Measurements from ENCODE around the gene MYOZ2.

The MYOZ2 gene

DNA sequence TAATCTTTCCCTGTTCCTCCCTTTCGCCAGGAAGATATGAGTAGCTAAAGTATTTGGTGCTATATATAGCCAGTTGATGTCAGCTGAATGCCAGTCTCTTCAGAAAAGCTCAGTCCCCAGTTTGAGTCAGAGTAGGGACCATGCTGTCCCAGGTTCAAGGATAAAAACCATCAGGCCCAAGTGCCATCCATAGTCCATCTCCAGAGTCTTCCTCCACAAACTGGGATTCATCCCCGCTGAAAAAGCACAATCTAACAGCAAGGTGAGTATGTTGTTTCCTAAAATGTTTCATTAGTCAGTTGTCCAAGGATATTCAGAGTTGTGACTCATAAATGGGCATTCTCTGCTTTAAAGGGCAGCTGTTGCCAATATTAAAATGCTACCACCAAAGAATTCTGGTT lies at the start of gene MYOZ2:
Gene MYOZ2 (plus strand): TSS at position 112 of the 401 bp plus-strand sequence. CDS start 694 bp downstream, outside the sequence.
- no peak for DNase-seq (ENCODE audit: low read depth in 3 of 3)

DNA sequence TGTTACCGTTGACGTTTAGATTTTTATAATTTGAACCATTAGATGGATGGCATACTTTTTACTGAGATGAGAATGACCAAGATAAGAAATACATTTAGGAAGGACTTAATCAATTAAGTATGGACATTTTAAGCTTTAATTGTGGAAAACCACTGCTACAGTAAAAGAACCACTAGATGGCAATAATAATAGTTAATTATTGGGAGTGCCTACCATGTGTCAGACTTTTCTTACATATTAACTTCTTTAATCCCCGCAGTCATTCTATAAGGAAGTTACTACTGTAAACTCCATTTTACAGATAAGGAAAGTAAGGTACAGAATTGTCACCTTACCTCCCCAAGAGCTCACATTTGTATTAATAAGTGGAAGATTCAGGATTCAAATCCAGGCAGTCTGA lies 48.5 kb upstream of the MYOZ2 start:
- DNase-seq (ENCODE audit: low read depth in 3 of 3), result no peak

DNA sequence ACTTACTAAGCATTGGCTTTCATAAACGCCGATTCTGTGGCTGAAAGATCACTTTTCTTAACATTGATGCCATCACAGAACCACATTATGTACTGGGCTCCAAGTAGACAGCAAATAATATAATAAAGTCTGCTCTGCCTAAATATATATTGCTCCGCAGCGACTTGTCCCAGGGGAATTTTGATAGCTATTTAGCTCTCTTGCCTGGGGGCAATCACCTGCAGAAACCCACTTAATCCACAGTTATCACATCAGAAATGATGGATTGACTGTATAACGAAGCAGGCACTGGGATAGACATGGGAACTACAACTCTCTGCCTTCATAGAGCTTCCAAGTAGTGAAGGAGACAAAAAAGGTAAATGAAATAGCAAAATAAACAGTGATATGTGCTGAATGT lies 48.0 kb upstream of the MYOZ2 start:
- no peak for DNase-seq (ENCODE audit: low read depth in 3 of 3)

DNA sequence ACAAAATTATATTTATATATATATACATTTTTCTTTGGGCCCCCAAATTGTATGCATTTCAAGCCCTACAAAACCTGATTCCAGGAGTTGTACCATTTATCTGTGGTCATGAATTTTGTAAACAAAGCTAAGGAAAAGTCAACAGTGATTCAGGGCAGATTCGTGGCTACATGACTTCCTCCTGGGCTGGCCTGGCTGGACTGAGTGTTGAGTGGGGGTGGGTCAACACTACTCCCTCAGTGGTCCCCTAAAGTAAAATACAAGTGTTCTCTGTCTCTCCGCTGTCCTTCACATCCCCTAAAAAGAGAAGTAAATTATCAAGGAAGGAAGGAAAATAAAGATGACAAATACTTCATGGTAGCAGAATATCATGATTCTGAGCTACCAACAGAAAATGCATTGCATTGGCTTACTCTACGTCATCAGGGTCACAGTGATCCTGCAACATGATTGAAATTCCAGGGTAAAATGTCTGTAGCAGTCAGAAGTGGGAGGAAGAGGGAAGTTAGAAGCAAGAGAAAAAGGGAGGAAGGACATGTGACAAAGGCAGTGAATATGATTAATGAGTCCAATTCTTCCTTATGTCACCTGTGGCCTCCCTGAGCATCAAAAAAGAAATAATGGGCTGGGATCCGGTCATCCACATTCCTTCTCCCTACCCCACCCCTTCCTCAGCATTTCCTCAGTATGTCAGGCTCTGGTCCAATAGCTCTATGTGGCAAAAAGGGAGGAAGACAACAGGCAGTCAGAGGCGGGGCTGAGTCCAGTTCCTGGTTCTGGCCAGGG lies 42.4 kb upstream of the MYOZ2 start:
- DNase-seq (ENCODE audit: low read depth in 3 of 3), result no peak

DNA sequence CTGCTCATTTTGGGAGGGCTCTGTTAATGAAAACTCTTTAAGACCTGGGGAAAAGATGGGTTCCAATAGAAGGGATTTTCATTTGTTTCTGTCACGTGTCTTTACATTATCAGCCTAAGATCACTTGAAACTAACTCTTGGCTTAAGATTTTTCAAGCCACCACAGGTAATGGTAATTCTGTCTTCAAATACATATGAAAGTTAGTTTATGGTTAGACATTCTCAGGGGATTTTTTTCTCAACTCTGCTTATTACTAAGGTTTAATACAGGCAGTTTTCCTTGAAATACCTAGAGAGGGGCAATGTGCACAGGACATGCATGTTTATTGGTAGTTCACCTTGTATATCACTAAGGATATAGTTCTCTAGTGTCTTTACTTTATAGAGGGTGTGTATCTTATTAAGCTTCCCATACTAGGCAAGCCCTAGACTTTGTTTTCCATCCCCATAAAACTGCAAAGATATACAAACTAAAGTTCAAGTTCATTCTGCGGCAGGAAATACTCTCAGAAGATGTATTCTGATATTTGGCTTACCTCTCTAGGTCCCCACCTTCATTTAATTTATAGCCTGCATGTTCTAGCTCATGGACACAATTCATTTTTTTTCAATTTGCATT lies 38.2 kb upstream of the MYOZ2 start:
- DNase-seq (ENCODE audit: low read depth in 3 of 3), result no peak

DNA sequence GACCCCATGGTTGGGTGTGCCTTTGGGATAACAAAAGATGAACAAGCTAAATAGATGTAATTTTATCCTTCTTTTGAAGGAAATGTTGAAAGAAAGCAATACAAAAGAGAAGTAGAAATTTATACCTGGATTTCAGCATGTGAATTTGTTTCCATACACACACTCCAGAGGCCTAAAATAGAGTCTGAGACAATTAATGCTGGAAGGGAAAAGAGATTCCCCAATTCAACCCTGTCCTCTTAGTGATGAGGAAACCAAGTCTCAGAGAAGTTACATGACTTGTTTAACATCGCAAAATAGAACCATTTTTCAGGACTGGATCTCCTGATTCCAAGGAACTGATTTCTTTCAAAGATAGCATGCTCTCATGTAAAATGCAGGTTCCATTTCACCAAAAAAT lies 37.3 kb upstream of the MYOZ2 start:
- no peak for DNase-seq (ENCODE audit: low read depth in 3 of 3)

DNA sequence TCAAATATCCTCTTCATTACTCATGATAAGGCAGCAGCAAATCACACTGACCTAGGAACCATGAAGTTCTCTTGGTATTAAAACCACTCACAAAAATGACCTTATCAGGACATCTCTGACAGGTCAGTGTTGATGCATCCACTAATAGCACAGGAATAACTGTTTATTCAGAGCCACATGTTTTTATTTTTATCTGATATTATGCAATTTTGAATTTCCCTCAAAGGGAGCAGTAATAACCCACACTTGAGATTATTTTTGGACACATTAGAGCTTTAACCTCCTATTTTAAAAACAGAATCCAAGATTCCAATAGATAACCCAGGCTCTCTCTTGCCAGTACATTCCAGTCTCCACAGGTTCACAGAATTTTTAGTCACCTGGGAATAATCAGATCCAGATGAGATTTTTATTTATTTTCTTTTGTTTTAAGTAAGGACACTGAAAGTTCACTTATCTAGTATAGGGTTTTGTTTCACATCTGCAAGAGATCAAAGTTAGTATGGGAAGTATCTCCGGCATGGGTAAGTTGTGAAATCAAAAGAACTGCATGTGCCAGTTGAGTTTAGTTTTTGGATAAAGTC lies 36.3 kb upstream of the MYOZ2 start:
- no peak for DNase-seq (ENCODE audit: low read depth in 3 of 3)

DNA sequence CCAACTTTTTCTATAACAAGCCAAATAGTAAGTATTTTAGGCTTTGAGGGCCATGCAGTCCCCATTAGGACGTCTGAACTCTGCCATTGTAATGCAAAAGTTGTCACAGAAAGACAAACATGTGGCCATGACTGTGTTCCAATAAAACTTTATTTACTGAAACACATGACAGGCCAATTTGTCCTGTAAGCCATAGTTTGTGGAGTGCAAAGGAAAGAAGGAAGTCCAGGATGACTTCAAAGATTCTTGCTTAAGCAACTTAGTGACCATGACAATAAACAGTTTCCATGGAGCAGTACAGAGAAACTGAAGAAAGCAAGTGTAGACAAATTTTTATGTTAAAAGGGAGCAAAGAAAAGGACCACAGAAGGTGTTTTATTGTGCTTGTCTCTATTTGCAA lies 35.0 kb upstream of the MYOZ2 start:
- DNase-seq (ENCODE audit: low read depth in 3 of 3), result no peak

DNA sequence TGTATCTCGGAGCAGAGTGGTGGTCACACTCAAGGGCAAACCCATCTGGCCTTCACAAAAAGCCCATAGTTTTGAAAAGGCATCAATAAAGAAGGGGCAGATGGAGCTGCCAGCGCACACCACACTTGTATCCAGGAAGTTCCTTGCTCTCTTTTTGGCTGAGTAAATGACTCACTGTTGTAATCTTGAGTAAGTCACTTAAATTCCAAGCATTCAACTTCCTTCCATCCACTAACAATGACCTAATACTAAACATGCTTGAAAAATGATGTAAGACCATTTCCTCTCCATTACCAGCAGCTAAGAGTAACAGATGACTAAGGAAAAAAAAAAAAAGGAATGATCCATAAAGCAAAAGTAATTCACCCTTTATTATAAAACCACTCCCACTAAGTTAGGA lies 32.4 kb upstream of the MYOZ2 start:
- DNase-seq (ENCODE audit: low read depth in 3 of 3), result no peak

DNA sequence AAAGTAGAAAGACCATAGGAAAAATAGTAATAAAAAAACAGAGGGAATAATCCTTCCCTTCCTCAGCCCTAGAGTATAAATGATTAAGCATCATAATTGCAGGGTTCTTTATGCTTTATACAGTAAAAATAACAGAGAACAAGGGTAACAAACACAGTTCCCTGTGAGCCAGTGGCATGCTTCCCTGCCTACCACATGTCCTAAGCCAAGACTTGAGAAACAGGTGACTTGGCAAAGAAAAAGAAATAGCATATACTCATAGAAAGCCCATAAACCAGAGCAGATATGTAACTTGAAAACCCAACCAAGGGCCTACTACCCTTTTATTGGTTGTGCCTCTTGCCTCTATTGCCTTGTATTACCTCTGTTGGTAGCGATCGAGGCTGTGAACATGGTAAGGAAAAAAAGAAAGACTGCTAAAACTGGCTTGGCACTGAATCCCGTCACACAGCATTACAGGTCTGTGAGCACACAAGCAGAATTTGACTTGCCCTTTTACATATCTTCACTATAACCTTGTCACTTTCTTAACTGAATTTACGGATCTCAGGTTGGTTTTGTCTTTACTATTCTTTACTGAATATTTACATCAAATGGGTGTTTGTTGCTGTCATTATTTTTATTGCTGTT lies 30.9 kb upstream of the MYOZ2 start:
- DNase-seq (ENCODE audit: low read depth in 3 of 3), result no peak

DNA sequence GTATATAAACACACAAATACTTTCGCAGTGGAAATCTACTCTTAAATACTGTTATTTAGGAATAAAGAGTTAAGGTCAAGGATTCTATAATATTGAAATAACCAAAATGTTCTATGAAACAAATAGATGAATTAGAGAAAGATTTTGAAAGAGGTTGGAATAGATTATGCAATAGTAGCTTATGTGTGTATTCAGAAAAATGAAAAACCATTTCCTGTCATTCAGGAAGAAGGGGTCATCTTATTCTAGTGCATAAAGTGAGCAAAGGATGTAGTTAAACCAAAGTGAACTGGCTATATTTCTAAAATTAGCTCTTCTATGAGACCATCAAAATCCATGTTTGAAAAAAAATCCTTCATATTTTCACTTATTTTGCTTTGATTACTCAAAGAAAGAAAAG lies 30.0 kb upstream of the MYOZ2 start:
- no peak for DNase-seq (ENCODE audit: low read depth in 3 of 3)

DNA sequence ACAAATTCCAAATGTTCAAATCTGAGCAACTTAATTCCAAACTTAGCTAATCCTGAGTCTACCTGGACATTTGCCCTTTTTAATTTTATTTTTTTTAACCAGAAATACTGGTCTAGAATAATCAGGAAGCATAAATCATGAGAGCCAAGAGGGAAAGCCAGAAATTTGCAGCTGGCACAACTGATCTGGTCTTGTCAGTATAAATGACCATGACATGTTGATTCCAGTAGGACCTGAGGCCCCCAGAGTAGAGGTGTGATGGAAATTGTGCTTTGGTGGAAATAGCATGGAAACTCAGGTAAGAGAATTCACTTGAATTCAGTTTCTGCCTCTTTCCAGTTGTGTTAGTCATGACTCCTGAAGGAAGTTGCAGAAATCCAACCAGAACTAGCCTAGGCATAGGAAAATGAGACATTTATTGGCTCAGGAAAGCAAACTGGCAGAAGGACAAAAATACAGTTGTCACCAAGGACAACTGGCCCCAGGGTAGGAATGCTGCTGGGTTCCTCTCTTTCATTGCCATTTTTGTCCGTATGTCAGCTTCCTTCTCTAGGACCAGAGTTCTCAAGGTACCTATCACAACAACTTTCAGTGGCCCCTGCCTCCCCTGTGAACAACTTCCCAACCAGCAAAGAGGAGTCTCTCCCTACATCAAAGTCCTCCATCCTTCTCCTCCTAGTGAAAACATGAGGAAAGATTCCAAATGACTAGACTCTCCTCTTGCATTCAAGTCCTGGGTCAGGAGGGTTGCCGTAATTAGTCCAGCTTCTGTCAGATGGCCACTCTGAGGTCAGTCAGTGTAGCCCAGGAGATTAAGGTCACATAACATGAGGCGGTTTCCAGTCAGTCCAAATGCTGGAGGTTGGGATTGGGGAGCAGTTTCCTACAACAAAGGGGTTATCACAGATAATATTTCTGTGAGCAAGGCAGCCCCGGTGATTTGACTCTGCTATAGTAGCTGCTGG lies 29.3 kb upstream of the MYOZ2 start:
- DNase-seq (ENCODE audit: low read depth in 3 of 3), result no peak

DNA sequence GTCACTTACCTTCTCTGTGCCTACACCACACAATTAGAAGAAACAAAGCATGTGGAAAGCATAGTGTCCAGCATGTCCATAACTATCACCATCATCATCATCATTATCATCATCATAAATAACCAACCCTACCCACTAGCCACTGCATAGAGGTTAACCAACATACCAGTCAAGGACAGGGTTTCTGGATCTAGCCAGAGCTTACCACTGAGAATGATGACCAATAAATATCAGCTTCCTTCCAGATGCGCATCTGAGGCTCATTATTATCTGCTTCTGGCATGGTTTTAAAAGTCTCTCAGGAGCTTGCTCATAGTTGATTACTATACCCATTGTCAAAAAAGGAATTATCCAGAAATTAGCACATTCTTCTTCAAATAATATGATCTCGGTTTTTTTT lies 25.5 kb upstream of the MYOZ2 start:
- DNase-seq (ENCODE audit: low read depth in 3 of 3), result no peak

DNA sequence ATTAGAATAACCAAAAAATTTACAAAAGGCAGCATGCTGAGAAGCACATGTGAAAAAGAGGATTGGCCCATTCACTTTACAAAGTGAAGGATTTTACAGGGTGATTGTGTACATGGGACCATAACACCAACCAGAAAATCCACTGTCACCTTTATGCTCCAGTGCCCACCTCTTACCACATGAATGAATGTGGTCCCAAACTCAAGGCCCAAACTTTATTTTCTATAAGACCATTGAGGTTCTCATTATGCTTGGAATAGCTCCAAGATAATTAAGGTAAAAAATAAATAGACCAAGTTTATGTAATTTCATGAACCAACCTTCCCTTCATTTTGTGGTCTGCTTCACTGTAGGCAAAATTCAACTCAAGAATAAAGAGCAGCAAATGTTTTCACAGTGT lies 24.3 kb upstream of the MYOZ2 start:
- no peak for DNase-seq (ENCODE audit: low read depth in 3 of 3)

DNA sequence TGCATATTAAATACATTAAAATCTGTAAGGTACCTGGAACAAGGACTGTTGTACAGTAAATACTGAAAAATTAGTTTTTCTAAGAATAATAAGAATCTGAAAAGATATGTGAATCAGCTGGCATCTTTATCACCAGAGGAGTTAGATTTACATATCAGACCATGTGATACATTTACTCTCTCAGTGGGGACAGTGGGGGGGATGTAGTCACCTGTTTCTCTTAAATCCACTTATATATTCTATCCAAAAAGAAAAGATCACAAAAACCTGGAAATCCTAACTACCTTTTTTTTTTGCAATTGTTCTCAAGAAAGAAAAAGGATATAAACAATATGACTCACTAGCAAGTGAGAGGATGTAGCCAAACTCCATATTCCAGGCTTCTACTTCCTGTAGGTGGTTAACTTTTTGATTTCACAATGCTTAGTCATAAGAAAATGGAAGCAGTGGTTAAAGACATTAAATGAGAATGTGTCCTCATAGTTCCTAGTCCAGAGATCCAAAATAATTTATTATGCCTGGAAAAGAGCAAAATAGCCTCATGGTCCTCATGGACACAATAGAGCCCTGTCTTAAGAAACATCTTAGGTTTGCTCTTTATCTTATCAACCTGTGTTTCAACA lies 22.5 kb upstream of the MYOZ2 start:
- no peak for DNase-seq (ENCODE audit: low read depth in 3 of 3)

DNA sequence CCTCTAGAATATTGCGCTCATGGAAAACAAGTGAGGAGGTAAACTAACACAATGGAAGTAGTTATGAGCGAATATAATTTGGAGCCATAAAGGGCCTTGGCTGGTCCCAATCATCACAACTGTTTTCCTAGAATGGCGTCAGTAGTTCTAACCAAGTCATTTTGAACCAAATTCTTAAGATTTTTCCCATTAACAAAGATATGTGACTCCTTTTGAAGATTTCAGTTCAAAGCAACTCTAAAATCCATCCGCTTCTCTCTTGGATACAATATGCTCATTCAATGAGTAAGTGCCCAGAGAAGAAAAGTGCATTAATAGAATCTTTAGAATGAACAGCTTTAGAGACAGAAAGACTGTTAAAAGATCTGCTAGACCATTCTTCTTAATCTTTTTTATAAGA lies 19.6 kb upstream of the MYOZ2 start:
- no peak for DNase-seq (ENCODE audit: low read depth in 3 of 3)

DNA sequence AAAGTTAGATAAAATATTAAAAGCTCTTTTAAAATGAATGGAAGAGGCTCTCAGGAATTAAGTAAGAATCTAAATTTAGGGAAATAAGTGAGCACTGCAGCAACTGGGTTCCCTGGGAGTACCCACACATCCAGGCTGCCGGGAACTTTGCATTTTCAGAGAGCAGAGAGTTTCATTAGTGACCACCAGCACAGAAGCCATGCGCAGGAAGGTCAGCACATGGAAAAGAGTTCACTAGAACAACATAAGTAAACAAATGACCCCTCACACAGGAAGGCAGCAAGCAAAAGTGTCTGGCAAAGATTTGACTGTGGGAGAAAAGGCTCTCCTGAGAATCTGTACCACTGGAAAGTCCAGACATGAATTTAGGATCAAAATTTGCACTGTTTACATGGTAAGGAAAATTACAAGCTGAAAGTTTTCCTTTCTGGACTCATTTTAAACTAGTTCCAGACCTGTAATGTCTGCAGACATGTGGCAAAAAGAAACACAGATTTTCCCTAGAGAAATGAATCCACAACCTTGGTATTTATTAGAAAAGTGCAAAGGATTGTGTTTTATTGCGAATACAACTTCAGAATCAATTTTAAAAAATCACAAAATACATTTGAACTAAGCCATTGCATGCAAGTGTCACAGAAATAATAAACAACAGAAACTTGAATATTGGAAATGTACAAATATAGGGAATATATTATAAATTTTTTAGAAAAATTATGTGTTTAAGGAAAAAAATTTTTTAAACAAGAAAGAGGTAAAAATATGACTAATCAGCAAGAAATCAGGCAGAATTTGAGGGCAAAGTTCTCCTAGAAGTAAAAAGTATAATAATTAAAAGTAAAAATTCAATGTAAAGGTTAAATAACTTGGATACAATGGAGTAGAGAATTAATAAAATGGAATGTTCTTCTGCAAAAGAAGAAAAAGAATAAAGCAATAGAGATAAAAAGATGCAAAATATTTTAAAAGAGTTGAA lies 18.4 kb upstream of the MYOZ2 start:
- DNase-seq (ENCODE audit: low read depth in 3 of 3), result no peak

DNA sequence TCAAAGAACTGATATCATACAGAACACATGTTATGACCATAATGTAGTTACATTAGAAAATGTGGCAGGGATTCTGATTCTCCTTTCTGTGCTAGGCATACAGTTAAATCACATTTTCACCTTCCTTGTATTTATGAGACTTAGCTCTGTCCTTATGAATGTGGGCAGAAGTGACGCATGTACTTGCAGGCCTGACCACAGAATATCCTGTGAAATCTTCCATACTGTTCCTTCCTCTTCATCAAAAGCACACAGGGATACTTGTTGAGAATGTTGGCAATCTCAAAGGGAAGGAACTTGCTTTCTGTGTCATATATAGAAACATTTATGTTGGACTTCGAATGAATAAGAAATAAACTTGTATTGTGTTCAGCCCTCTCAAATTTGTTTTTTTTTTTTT lies 17.2 kb upstream of the MYOZ2 start:
- no peak for DNase-seq (ENCODE audit: low read depth in 3 of 3)

DNA sequence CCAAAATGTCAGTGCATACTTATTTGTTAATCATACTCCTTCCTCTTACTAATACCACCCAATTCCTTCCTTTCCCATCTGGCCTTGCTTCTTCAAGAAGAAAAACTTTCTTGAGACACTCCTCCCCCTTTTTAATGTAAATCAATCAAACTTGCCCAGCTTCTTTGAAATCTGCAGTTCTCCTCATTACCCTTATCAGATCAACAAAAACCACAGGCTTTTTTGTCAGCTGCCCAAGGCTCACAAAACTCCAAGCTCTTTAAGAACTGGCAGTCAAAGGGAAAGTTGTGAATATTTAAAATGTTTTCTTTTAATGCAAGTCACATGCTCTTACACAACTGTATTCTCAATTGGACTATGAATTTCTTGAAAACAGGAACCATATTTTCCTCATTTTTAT lies 11.3 kb upstream of the MYOZ2 start:
- no peak for DNase-seq (ENCODE audit: low read depth in 3 of 3)

DNA sequence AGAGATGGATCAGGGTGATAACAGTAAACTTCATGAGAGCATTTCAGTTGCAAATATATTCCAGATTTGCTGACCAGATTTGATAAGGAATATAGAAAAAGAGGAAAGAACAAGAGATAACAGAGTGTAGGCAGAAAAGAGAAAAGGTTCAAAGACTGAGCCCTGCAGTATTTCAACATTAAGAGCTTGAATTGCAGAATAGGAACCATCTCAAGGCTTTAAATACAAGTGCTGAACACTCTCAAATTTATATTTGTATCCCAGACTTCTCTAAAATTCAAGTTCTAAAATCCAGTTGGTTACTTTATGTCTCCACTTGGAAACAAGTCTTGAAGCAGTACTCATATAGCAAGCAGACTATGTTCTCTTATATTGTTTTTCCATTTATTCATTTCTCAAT lies 9.7 kb upstream of the MYOZ2 start:
- DNase-seq (ENCODE audit: low read depth in 3 of 3), result no peak
